HUES6 (cell line): ENCODE measurements around the gene NSUN2.

Experiments used
- H3K27ac ChIP-seq: 2 replicates; pipeline ENCODE4 v1.7.0; 2013; ENCODE audit warnings: low read depth, mild to moderate bottlenecking, low read length, inconsistent platforms
- H3K27me3 ChIP-seq: 2 replicates; pipeline ENCODE4 v1.6.1; 2013; ENCODE audit warnings: low read length; ENCODE audit not compliant: control insufficient read depth, insufficient read depth
- H3K36me3 ChIP-seq: 2 replicates; pipeline ENCODE4 v1.6.1; 2013; ENCODE audit warnings: low read length; ENCODE audit not compliant: control insufficient read depth, insufficient read depth
- H3K4me1 ChIP-seq: 2 replicates; pipeline ENCODE4 v1.6.1; 2013; ENCODE audit warnings: low read length; ENCODE audit not compliant: control insufficient read depth, insufficient read depth
- H3K4me3 ChIP-seq: 2 replicates; pipeline ENCODE4 v1.5.1; 2013; ENCODE audit warnings: low read depth, low read length
- H3K9ac ChIP-seq: one replicate; pipeline ENCODE4 v1.6.1; 2013; ENCODE audit warnings: mild to moderate bottlenecking, low read length
- H3K9me3 ChIP-seq: 2 replicates; pipeline ENCODE4 v1.6.1; 2013; ENCODE audit warnings: low read depth, low read length; ENCODE audit not compliant: control insufficient read depth, insufficient read depth

The NSUN2 gene

GRCh38 chr5:6592601-6593000 lies 40.2 kb downstream of the NSUN2 start:
- Histone ChIP-seq H3K4me1 (no peaks in the 10 kb centered on the region), H3K27me3 (no peaks in the 10 kb centered on the region), H3K36me3 (peaks cover 10% of the 10 kb centered on the region; the same call in 1 of the 2 replicates), H3K9me3 (no peaks in the 10 kb centered on the region; the same call in 1 of the 2 replicates), H3K27ac (no peak overlapping the region), H3K9ac (no peak overlapping the region), H3K4me3 (no peak overlapping the region)

GRCh38 chr5:6591671-6592288 lies 41.1 kb downstream of the NSUN2 start:
- H3K4me1 ChIP-seq, result no peaks in the 10 kb centered on the region
- H3K36me3 ChIP-seq, result peaks cover 5% of the 10 kb centered on the region; the same call in 1 of the 2 replicates
- H3K27me3 ChIP-seq, result peaks cover 5% of the 10 kb centered on the region; the same call in 1 of the 2 replicates
- H3K4me3 ChIP-seq, result no peak overlapping the region
- H3K27ac ChIP-seq, result no peak overlapping the region
- no peaks in the 10 kb centered on the region; the same call in 1 of the 2 replicates for H3K9me3 ChIP-seq
- no peak overlapping the region for H3K9ac ChIP-seq

- no peaks in the 10 kb centered on the region for H3K36me3 ChIP-seq
- H3K27ac ChIP-seq, result no peak overlapping the region
- no peak overlapping the region for H3K9ac ChIP-seq
- H3K27me3 ChIP-seq, result peaks cover 17% of the 10 kb centered on the region; the same call in 1 of the 2 replicates
- no peaks in the 10 kb centered on the region for H3K4me1 ChIP-seq
- no peaks in the 10 kb centered on the region; the same call in 1 of the 2 replicates for H3K9me3 ChIP-seq
- H3K4me3 ChIP-seq, result no peak overlapping the region
Observed at GRCh38 chr5:6590581-6590980, 42.3 kb downstream of the NSUN2 start.

GRCh38 chr5:6587171-6587570 lies 45.7 kb downstream of the NSUN2 start:
- Histone ChIP-seq H3K9me3 (no peaks in the 10 kb centered on the region), H3K4me1 (peaks cover 6% of the 10 kb centered on the region; the same call in 1 of the 2 replicates)

GRCh38 chr5:6586647-6587042 lies 46.2 kb downstream of the NSUN2 start:
- peaks cover 54% of the 10 kb centered on the region for H3K27me3 ChIP-seq
- H3K36me3 ChIP-seq, result no peaks in the 10 kb centered on the region
- H3K4me3 ChIP-seq, result no peak overlapping the region
- no peak overlapping the region for H3K9ac ChIP-seq
- H3K4me1 ChIP-seq, result peaks cover 6% of the 10 kb centered on the region; the same call in 1 of the 2 replicates
- no peak overlapping the region for H3K27ac ChIP-seq
- H3K9me3 ChIP-seq, result no peaks in the 10 kb centered on the region

More at GRCh38 chr5:6587171-6587570, 45.7 kb downstream of the NSUN2 start:
- no peak overlapping the region for H3K4me3 ChIP-seq
- no peak overlapping the region for H3K9ac ChIP-seq
- no peak overlapping the region for H3K27ac ChIP-seq
- peaks cover 49% of the 10 kb centered on the region for H3K27me3 ChIP-seq
- no peaks in the 10 kb centered on the region for H3K36me3 ChIP-seq

- H3K27ac ChIP-seq, result no peak overlapping the region
- H3K36me3 ChIP-seq, result no peaks in the 10 kb centered on the region
- H3K27me3 ChIP-seq, result peaks cover 60% of the 10 kb centered on the region
- peaks cover 6% of the 10 kb centered on the region; the same call in 1 of the 2 replicates for H3K4me1 ChIP-seq
- H3K9me3 ChIP-seq, result no peaks in the 10 kb centered on the region
- no peak overlapping the region for H3K9ac ChIP-seq
- no peak overlapping the region for H3K4me3 ChIP-seq
Observed at GRCh38 chr5:6585939-6586646, 46.8 kb downstream of the NSUN2 start.

- H3K36me3 ChIP-seq, result no peaks in the 10 kb centered on the region
- H3K4me3 ChIP-seq, result no peak overlapping the region
- H3K27me3 ChIP-seq, result peaks cover 66% of the 10 kb centered on the region
- H3K27ac ChIP-seq, result no peak overlapping the region
- no peaks in the 10 kb centered on the region for H3K9me3 ChIP-seq
- H3K4me1 ChIP-seq, result peaks cover 6% of the 10 kb centered on the region; the same call in 1 of the 2 replicates
- H3K9ac ChIP-seq, result no peak overlapping the region
Observed at GRCh38 chr5:6585168-6585567, 47.7 kb downstream of the NSUN2 start.

GRCh38 chr5:6584727-6585126 lies 48.1 kb downstream of the NSUN2 start:
- Histone ChIP-seq H3K4me3 (no peak overlapping the region), H3K36me3 (no peaks in the 10 kb centered on the region), H3K27ac (no peak overlapping the region), H3K9ac (no peak overlapping the region), H3K9me3 (no peaks in the 10 kb centered on the region), H3K4me1 (peaks cover 6% of the 10 kb centered on the region; the same call in 1 of the 2 replicates), H3K27me3 (peaks cover 70% of the 10 kb centered on the region)

GRCh38 chr5:6584101-6584645 lies 48.7 kb downstream of the NSUN2 start:
- peaks cover 6% of the 10 kb centered on the region; the same call in 1 of the 2 replicates for H3K4me1 ChIP-seq
- H3K27ac ChIP-seq, result no peak overlapping the region
- H3K27me3 ChIP-seq, result peaks cover 73% of the 10 kb centered on the region
- H3K36me3 ChIP-seq, result no peaks in the 10 kb centered on the region
- no peaks in the 10 kb centered on the region for H3K9me3 ChIP-seq
- H3K4me3 ChIP-seq, result no peak overlapping the region
- no peak overlapping the region for H3K9ac ChIP-seq

GRCh38 chr5:6583049-6583880 lies 49.6 kb downstream of the NSUN2 start:
- Histone ChIP-seq H3K27ac (no peak overlapping the region), H3K27me3 (peaks cover 73% of the 10 kb centered on the region), H3K4me1 (peaks cover 6% of the 10 kb centered on the region; the same call in 1 of the 2 replicates), H3K4me3 (peak overlapping the region; percentile 53), H3K9ac (no peak overlapping the region), H3K36me3 (no peaks in the 10 kb centered on the region), H3K9me3 (no peaks in the 10 kb centered on the region)
